Upper lobe of left lung (tissue), 4 donors: ENCODE results near the gene ORM1.

Source experiments
- POLR2AphosphoS5 ChIP-seq, 2 donors: sonication (generic); formaldehyde crosslinking; IDR thresholded peaks; one replicate each; pipeline ENCODE4 v1.5.1; 2017; ENCODE audit warnings: antibody characterized with exemption in 2 of 2
- TF ChIP-seq, protein P1 (sequence below), 6 experiments: fragments of 450-650 bp in 4 of 6; fragments of 200-600 bp in 2 of 6; sonication (generic) in 2 of 6; IDR thresholded peaks; one replicate each; pipeline ENCODE4 v1.5.1; 2016 to 2019; ENCODE audit warnings: antibody characterized with exemption in 6 of 6

DNA sequence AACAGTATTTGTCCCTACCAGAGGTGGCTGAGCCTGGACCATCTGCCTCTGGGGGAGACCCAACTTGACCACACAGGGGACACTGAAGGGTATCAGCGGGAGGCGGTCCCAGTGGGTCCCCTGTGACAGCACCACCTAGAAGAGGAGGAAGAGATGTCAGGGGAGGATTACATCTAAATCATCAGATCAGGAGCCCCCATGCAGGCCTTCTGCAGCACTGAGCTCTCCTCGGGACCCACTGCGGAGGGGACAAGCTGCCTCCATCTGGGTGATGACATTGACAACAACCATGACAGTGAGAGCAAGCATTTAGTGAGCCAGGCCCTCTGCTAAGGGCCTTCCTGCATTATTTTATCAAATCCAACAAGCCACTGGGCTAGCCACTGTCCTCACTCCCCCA is 19.1 kb downstream of the ORM1 start:
- TF ChIP-seq, protein P1, sequence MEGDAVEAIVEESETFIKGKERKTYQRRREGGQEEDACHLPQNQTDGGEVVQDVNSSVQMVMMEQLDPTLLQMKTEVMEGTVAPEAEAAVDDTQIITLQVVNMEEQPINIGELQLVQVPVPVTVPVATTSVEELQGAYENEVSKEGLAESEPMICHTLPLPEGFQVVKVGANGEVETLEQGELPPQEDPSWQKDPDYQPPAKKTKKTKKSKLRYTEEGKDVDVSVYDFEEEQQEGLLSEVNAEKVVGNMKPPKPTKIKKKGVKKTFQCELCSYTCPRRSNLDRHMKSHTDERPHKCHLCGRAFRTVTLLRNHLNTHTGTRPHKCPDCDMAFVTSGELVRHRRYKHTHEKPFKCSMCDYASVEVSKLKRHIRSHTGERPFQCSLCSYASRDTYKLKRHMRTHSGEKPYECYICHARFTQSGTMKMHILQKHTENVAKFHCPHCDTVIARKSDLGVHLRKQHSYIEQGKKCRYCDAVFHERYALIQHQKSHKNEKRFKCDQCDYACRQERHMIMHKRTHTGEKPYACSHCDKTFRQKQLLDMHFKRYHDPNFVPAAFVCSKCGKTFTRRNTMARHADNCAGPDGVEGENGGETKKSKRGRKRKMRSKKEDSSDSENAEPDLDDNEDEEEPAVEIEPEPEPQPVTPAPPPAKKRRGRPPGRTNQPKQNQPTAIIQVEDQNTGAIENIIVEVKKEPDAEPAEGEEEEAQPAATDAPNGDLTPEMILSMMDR (IDR thresholded peaks at IDR 0.05), result no peak
- no peak for TF ChIP-seq POLR2AphosphoS5 (IDR thresholded peaks at IDR 0.05)
